Neural cell (in vitro differentiated cells): ENCODE measurements around the gene LIX1L.

Source experiments
- CTCF ChIP-seq: fragments of 450-650 bp; IDR thresholded peaks from 2 replicates; pipeline ENCODE4 v1.5.1; 2014; ENCODE audit warnings: antibody characterized with exemption, mild to moderate bottlenecking, moderate library complexity; ENCODE audit not compliant: poor library complexity, severe bottlenecking
- RAD21 ChIP-seq: fragments of 450-650 bp; conservative IDR thresholded peaks from 2 replicates; pipeline ENCODE4 v1.6.1; 2014; ENCODE audit warnings: antibody characterized with exemption, mild to moderate bottlenecking, moderate library complexity

GRCh38 chr1:145918992-145919939, 38.6 kb downstream of the LIX1L start:
- TF ChIP-seq RAD21 (no peak), CTCF (no peak)
